GM21526 (cell line): ENCODE measurements around the gene CDK6.

Experiments
- ATAC-seq: cut with Tn5 transposase; IDR thresholded peaks from one replicate; pipeline ENCODE4 v1.9.1; 2021; ENCODE audit warnings: moderate library complexity; ENCODE audit not compliant: unreplicated experiment, low FRiP score

CDK6 gene

GRCh38 chr7:92797693-92798092 lies 38.7 kb downstream of the CDK6 start:
- no peak for ATAC-seq

GRCh38 chr7:92797284-92797683 lies 39.1 kb downstream of the CDK6 start:
- ATAC-seq = no peak

GRCh38 chr7:92794831-92795230 lies 41.5 kb downstream of the CDK6 start:
- ATAC-seq = no peak

DNA sequence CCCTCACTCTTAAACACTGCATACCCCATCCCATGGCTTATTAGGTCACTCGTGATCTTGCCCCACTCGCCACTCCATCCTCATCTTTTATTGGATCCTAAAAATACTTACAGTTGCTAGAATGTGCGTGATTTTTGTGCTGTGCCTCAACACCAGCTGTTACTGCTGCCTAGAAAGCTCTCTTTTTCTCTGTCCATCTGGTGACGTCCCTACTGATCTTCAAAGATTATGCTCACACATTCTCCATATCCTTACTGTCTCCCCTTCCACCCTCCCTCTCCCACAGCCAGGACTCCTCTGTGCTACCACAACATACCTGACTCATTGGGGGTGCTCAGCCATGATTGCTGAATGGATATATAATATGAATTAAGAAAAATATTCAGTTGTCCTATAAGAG lies 42.0 kb downstream of the CDK6 start:
- ATAC-seq = no peak

DNA sequence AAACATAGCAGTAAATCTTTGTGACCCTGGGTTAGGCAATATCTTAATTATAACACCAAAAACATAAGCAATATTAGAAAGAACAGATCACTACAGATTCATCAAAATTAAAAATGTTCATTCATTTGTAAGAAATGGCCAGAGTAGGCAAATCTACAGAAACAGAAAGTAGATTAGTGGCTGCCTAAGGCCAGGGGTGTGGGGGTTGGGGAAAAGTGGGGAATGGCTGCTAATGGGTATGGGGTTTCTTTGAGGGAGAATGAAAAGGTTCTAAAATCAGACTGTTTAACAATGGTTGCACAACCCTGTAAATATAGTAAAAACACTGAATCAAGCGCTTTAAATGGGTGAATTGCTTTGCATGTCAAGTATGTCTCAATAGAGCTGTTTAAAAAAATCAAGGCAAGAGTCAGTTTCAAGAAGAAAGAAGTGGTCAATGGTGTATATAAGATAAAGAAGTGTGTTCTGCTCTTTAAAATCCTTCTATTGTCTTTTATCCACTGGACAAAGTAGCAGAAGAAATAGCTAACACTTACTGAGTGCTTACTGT lies 42.6 kb downstream of the CDK6 start:
- ATAC-seq = no peak

- no peak for ATAC-seq
These were observed 45.4 kb downstream of the CDK6 start for GRCh38 chr7:92790992-92791391.

DNA sequence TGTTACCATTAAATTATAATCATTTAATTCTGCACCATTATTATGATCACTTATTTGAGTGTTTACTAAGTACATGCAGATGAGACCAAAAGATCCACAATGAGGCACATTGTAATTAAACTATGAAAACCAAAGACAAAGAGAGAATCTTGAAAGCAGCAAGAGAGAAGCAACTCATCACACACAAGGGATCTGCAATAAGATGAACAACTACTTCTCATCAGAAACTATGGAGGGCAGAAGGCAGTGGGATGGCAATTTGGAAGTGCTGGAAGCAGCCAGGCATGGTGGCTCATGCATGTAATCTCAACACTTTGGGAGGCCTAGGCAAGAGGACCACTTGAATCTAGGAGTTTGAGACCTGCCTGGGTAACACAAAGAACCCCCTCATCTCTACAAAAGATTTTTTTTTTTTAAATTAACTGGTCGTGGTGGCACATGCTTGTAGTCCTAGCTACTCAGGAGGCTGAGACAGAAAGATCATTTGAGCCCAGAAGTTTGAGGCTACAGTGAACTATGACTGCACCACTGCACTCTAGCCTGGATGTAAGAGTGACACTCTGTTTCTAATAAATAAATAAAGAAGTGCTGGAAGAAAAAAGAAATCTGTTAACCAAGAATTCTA lies 47.7 kb downstream of the CDK6 start:
- no peak for ATAC-seq

GRCh38 chr7:92785923-92786322 lies 50.5 kb downstream of the CDK6 start:
- ATAC-seq = no peak

GRCh38 chr7:92784935-92785334 lies 51.4 kb downstream of the CDK6 start:
- ATAC-seq = no peak

DNA sequence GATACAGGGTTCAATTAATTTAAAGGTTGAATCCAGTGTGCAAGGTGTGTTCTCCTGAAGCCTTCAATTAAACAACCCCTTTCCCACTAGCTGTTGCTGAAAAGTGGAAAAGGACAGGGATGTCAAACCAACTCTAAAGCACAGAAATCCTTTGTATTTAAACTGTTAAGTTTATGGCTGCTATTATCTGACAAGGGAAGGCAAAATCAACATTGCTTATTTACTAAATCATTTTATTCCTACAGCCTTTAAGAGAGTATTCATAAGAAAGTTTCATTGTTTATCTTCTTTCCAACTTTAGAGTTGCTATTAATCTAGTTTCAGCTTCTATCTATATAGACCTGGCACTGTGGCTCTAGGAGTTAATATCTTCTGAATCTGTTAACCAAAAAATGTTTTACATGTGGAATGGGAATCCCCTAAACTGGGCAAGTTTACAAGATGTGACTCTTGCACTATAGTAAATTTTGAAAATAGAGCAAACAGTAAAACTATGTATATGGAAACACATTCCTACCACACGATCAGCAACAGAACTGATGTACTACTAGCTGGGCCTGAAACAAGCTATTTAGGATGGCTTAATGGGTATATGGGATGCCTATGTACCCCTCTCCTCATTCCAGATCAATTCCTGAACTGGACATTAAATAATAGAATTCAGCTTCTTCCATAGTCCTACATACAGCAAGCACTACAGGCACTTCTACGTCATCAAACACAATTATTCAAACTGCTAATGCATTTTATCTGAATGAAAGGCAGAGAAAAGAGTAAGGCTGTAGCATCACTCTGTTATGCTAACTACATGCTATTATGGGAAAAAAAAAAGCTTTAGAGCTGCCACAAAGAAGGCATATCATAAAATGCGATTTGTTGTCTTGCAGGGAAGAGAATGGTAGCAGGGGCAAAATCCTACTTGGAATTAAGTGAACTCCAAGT lies 52.8 kb downstream of the CDK6 start:
- no peak for ATAC-seq

GRCh38 chr7:92782855-92783254 lies 53.5 kb downstream of the CDK6 start:
- no peak for ATAC-seq

DNA sequence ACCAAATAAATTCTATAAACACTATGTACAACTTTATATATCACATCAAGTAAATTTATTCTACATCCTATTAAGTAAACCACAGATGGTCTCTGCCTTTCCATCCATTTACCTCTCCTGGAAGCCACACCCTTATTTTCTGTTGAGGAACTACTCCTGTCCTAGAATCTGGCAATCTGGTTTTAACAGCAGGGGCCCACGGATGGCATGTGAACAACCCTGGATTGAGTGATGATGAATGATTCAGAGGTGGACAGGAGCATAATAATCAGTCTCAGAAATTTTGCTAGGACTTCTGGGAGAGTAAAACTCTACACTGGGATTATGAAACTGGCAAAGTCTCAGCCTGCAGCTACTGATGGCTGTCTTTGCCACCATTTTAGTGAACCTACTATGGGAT lies 54.1 kb downstream of the CDK6 start:
- no peak for ATAC-seq

DNA sequence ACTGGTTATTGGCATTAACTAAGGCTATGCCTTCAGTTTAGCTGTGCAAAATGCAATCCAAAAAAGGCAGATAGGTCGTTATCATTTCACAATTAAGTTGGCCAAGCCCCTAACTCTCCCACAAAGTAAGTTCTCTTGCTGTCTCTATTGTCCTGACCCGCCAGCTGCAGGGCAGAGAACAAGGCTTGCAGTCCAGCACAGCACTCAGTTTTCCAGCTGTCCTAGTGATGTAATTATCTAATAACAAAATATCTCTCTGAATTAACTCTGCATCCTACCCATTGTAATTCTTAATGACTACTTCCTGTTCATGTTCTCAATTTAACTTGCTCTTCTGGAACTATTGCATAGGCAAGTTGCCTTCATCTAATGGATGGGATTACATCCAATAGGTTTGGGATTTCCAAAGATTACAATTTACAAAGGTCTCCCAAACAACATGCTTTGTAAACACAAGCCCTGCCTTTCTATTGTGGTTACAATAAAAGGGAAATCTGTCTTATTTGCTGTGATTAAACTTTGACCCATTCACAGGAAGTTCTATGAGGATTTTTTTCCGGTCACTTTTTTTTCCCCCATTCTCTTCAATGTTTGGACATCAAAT lies 55.2 kb downstream of the CDK6 start:
- no peak for ATAC-seq

- no peak for ATAC-seq
These were observed 57.4 kb downstream of the CDK6 start for GRCh38 chr7:92778972-92779371.

GRCh38 chr7:92777993-92778392 lies 58.4 kb downstream of the CDK6 start:
- ATAC-seq = no peak

GRCh38 chr7:92773808-92774207 lies 62.6 kb downstream of the CDK6 start:
- no peak for ATAC-seq

DNA sequence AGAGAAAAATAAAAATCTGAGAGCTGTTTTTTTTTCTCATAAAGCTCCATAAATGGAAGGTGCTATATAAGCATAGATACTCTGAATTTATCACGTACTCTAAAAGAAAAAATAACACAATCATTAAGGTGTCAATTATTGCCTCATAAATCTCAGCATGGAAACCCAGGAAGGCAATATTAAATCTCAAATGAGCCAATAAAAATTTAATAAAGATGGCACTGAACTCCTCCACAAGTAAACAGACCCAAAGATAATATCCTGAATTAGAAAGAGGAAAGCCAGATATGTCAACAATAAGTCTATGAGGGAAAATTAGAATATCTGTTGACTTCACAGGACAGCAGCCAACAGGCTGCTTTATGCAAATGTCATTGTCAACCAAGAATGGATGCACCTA lies 66.5 kb downstream of the CDK6 start:
- no peak for ATAC-seq

GRCh38 chr7:92769394-92769699 lies 67.0 kb downstream of the CDK6 start:
- ATAC-seq = peak; percentile 17

DNA sequence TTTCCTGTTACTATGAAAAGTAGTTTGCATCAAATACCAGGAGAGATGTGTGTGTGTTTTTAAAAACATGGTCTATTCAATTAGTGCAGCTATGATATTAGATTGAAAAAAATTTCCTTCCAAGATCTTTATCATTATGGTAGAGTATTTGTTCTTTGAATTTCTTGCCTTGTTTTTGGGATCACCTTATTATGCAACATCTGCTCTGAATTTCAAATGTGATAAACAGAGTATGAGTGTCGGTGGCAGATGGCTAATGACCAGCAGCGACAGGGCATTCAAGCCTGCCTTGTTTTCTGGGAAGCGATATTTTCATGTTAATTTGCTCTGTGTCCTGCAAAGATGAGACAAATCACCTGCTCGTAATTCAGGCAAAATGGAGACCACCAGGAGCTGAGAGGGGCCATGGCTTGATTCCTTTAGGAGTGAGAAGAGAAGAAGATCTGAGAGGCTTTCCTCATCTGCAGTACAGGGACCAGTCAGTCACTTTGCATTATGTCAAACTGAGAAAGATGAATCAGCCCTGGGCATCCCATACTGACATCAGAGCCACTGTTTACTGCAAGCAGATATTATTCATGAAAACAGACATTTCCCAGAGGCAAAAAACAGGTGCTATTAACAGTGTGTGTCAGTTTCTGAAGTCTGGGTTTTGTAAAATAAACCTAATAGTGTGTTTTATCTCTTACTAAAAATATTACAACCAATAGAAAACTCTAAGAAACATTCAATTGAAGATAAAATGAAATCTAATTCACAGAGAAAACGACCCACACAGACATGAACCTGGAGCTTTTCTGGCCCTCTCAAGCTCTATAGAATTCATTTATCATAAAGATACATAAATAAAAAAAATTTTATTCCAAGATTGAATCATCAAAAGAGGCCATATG lies 67.6 kb downstream of the CDK6 start:
- peak; percentile 80 for ATAC-seq

GRCh38 chr7:92767437-92767836 lies 68.9 kb downstream of the CDK6 start:
- ATAC-seq = no peak
